GM23248 (cell line): Measurements from ENCODE around the gene SUPV3L1.
"Not testable (repeated sequence)": the region's sequence is repeated elsewhere in the genome, so short reads cannot be mapped to it uniquely, and the experiment has no call there.

Source experiments
- EZH2 ChIP-seq: fragments of 200-600 bp; sonication (generic); IDR thresholded peaks from 2 replicates; pipeline ENCODE4 v1.6.1; 2018; ENCODE audit warnings: antibody characterized with exemption, mild to moderate bottlenecking; ENCODE audit not compliant: insufficient read depth, poor library complexity, severe bottlenecking
- EZH2phosphoT487 ChIP-seq: fragments of 200-600 bp; sonication (generic); IDR thresholded peaks from 2 replicates; pipeline ENCODE4 v1.6.1; 2018; ENCODE audit warnings: antibody characterized with exemption, moderate library complexity, mild to moderate bottlenecking, low read depth; ENCODE audit not compliant: insufficient read depth

GRCh38 chr10:69142074-69142473, 38.0 kb upstream of the SUPV3L1 start:
- TF ChIP-seq EZH2phosphoT487, EZH2: not testable (repeated sequence)
